KMS-11 (cell line): ENCODE measurements around the gene OPTN.

Experiments used
- H2AFZ ChIP-seq: fragments of 200-600 bp; sonication (generic); 2 replicates; pipeline ENCODE4 v1.6.1; 2016; ENCODE audit warnings: antibody characterized with exemption, mixed run types, low read depth
- H3K27ac ChIP-seq: fragments of 200-600 bp; sonication (generic); 2 replicates; pipeline ENCODE4 v1.6.1; 2016; ENCODE audit warnings: mild to moderate bottlenecking, mixed run types
- H3K27me3 ChIP-seq: fragments of 200-600 bp; sonication (generic); 2 replicates; pipeline ENCODE4 v1.6.1; 2017; ENCODE audit warnings: mild to moderate bottlenecking, low read depth, mixed run types, moderate library complexity; ENCODE audit not compliant: insufficient read depth
- H3K36me3 ChIP-seq: fragments of 200-600 bp; sonication (generic); 2 replicates; pipeline ENCODE4 v1.6.1; 2017; ENCODE audit warnings: mild to moderate bottlenecking, mixed run types; ENCODE audit not compliant: insufficient read depth
- H3K4me1 ChIP-seq: fragments of 200-600 bp; sonication (generic); 2 replicates; pipeline ENCODE4 v1.6.1; 2016; ENCODE audit warnings: mild to moderate bottlenecking, low read depth, mixed run types; ENCODE audit not compliant: poor library complexity, severe bottlenecking
- H3K4me2 ChIP-seq: fragments of 200-600 bp; sonication (generic); 2 replicates; pipeline ENCODE4 v1.7.0; 2016; ENCODE audit warnings: mild to moderate bottlenecking, mixed run types
- H3K4me3 ChIP-seq: fragments of 200-600 bp; sonication (generic); IDR thresholded peaks from 2 replicates; pipeline ENCODE4 v1.6.1; 2017; ENCODE audit warnings: low read depth, low read length, mixed read lengths; ENCODE audit not compliant: insufficient read depth
- H3K79me2 ChIP-seq: fragments of 200-600 bp; sonication (generic); 2 replicates; pipeline ENCODE4 v1.6.1; 2016; ENCODE audit warnings: low read depth, mixed run types; ENCODE audit not compliant: insufficient read depth
- H3K9ac ChIP-seq: fragments of 200-600 bp; sonication (generic); 2 replicates; pipeline ENCODE4 v1.6.1; 2016; ENCODE audit warnings: mild to moderate bottlenecking, mixed run types
- H4K20me1 ChIP-seq: fragments of 200-600 bp; sonication (generic); 2 replicates; pipeline ENCODE4 v1.6.1; 2016; ENCODE audit warnings: mild to moderate bottlenecking, mixed run types; ENCODE audit not compliant: insufficient read depth
- CTCF ChIP-seq: fragments of 200-600 bp; sonication (generic); conservative IDR thresholded peaks from 2 replicates; pipeline ENCODE4 v1.6.1; 2017; ENCODE audit warnings: low read depth, mild to moderate bottlenecking, antibody characterized with exemption, low read length, moderate library complexity, mixed read lengths

The OPTN gene

GRCh38 chr10:13110908-13111307 is 10.9 kb downstream of the OPTN start:
- Histone ChIP-seq H3K27ac (no peak overlapping the region), H3K4me1 (no peaks in the 10 kb centered on the region), H3K9ac (no peak overlapping the region), H3K27me3 (no peaks in the 10 kb centered on the region), H4K20me1 (no peaks in the 10 kb centered on the region), H3K4me3 (no peak overlapping the region), H2AFZ (no peak overlapping the region), H3K79me2 (0 out of 2 replicates have a peak, but pooled peaks cover under 1% of the 10 kb centered on the region), H3K36me3 (no peaks in the 10 kb centered on the region), H3K4me2 (no peak overlapping the region)
- no peak for TF ChIP-seq CTCF

- Histone ChIP-seq H4K20me1 (no peaks in the 10 kb centered on the region), H2AFZ (no peak overlapping the region), H3K27ac (no peak overlapping the region), H3K36me3 (no peaks in the 10 kb centered on the region; the same call in 1 of the 2 replicates), H3K4me2 (no peak overlapping the region), H3K79me2 (no peaks in the 10 kb centered on the region), H3K27me3 (no peaks in the 10 kb centered on the region), H3K9ac (no peak overlapping the region), H3K4me3 (no peak overlapping the region), H3K4me1 (no peaks in the 10 kb centered on the region)
- TF ChIP-seq CTCF = no peak
Measured at GRCh38 chr10:13113544-13113943, 13.6 kb downstream of the OPTN start.

GRCh38 chr10:13115832-13116803 is 16.2 kb downstream of the OPTN start:
- Histone ChIP-seq H3K9ac (no peak overlapping the region), H3K4me2 (no peak overlapping the region), H4K20me1 (no peaks in the 10 kb centered on the region), H3K4me1 (no peaks in the 10 kb centered on the region), H2AFZ (no peak overlapping the region), H3K36me3 (no peaks in the 10 kb centered on the region; the same call in 1 of the 2 replicates), H3K4me3 (no peak overlapping the region), H3K27ac (no peak overlapping the region), H3K79me2 (no peaks in the 10 kb centered on the region), H3K27me3 (no peaks in the 10 kb centered on the region)
- no peak for TF ChIP-seq CTCF

GRCh38 chr10:13117841-13118783 is 18.1 kb downstream of the OPTN start:
- Histone ChIP-seq H3K27me3 (no peaks in the 10 kb centered on the region), H3K79me2 (no peaks in the 10 kb centered on the region), H3K4me2 (no peak overlapping the region), H3K9ac (no peak overlapping the region), H3K4me1 (no peaks in the 10 kb centered on the region), H2AFZ (no peak overlapping the region), H4K20me1 (no peaks in the 10 kb centered on the region), H3K36me3 (no peaks in the 10 kb centered on the region; the same call in 1 of the 2 replicates), H3K4me3 (no peak overlapping the region), H3K27ac (no peak overlapping the region)
- no peak for TF ChIP-seq CTCF
